Measurements from ENCODE around the gene PALM3. TPM values are rescaled to one million over a fixed set of nuclear protein-coding genes. Genes with fewer than 3 reads are reported as not detected.
A peak's percentile ranks its signal among the peaks of the same experiment; 100 is the strongest.

PALM3 gene
- total and polyA plus RNA-seq, 2 donors (not counting 3 experiments of a cell fraction or from before 2014, with no cell fraction given) = 0.08 to 0.31 TPM

GRCh38 chr19:14073261-14073924, 11.5 kb upstream of the PALM3 start:
- CTCF ChIA-PET = interaction anchor here (0.6 to 6.6 kb wide), 18 partner anchors 9 to 275 kb away, joined by 3 to 74 read pairs (median 6); partner anchors contain the start of genes ASF1B, IL27RA and NANOS3
- Histone ChIP-seq H3K9me3 (replicated peaks; ENCODE audit: control insufficient read depth, insufficient read depth, low read length) (no peaks in the 10 kb centered on the region), H3K4me1 (ENCODE audit: control insufficient read depth, extremely low read depth, insufficient read depth, low read length) (peaks cover 26% of the 10 kb centered on the region), H3K4me3 (replicated peaks in 1 of 3; ENCODE audit: insufficient read depth in 1 of 3, low read depth in 1 of 3, low read length in 3 of 3) (peak overlapping the region; percentile 29 to 61 (median 43)), H3K4me2 (ENCODE audit: insufficient read depth, low read length) (peak overlapping the region; percentile 79), H3K27me3 (ENCODE audit: control insufficient read depth in 2 of 2, insufficient read depth in 2 of 2, low read length in 2 of 2) (no peaks in the 10 kb centered on the region), H4K20me1 (replicated peaks; ENCODE audit: control insufficient read depth, extremely low read depth, insufficient read depth, low read length) (no peaks in the 10 kb centered on the region), H3K36me3 (ENCODE audit: control insufficient read depth in 2 of 2, extremely low read depth in 1 of 2, insufficient read depth in 2 of 2, low read length in 2 of 2) (no peaks in the 10 kb centered on the region), H2AFZ (ENCODE audit: low read depth, low read length) (peak overlapping the region; percentile 86), H3K79me2 (ENCODE audit: control insufficient read depth, insufficient read depth, low read length) (no peaks in the 10 kb centered on the region), H3K27ac (ENCODE audit: insufficient read depth, low read depth, low read length) (no peak overlapping the region), H3K9ac (replicated peaks; ENCODE audit: extremely low read depth, insufficient read depth, low read length) (peak overlapping the region; percentile 3), H3K9me1 (replicated peaks; ENCODE audit: control insufficient read depth, extremely low read depth, insufficient read depth, low read length) (no peaks in the 10 kb centered on the region)
- DNase-seq (ENCODE audit: low read depth, low spot score) (peak; percentile 59), FAIRE-seq (peak; percentile 69)
- dilution Hi-C loops (cut with MboI; ENCODE audit: extremely low pct_ligation_motif_present, low sequenced_read_pairs) (no loop called here), intact Hi-C loops (cut with micrococcal nuclease) (loop anchor here (1.0 to 5.0 kb wide), 3 partner anchors 41 to 286 kb away; partner anchors contain the start of gene ASF1B)
- no TSS peak for BruUV-seq (replicated peaks)
- POLR2A ChIA-PET = no interaction called here
- TF ChIP-seq FOS (IDR thresholded peaks at IDR 0.05; ENCODE audit: borderline replicate concordance, insufficient read depth, low read length) = no peak
- TF ChIP-seq CTCF (IDR thresholded peaks at IDR 0.05; ENCODE audit: extremely low read depth in 1 of 2, insufficient read depth in 1 of 2, low read depth in 1 of 2, low read length in 2 of 2) = peak; percentile 35 to 60

All from endothelial cell of umbilical vein (primary cell).